ENCODE data around the gene MGST2. TPM values are rescaled to one million over a fixed set of nuclear protein-coding genes. Genes with fewer than 3 reads are reported as not detected.
A peak's percentile ranks its signal among the peaks of the same experiment; 100 is the strongest.
"Not testable (repeated sequence)": the region's sequence is repeated elsewhere in the genome, so short reads cannot be mapped to it uniquely, and the experiment has no call there.

The MGST2 gene
- total RNA-seq, 1 experiment from 2014 or later, result 39.0 TPM

- ChIA-PET CTCF (interaction anchor here (0.7 kb wide), 1 partner anchor 68 kb away, joined by 3 read pairs; no protein-coding TSS in a partner anchor), POLR2A (ENCODE audit: unreplicated experiment) (no interaction called here)
- TF ChIP-seq EZH2phosphoT487 (IDR thresholded peaks at IDR 0.05; ENCODE audit: borderline replicate concordance, low read length) (no peak), EZH2 (IDR thresholded peaks at IDR 0.05; ENCODE audit: low read length, unreplicated experiment) (no peak)
- TF ChIP-seq, protein P1, sequence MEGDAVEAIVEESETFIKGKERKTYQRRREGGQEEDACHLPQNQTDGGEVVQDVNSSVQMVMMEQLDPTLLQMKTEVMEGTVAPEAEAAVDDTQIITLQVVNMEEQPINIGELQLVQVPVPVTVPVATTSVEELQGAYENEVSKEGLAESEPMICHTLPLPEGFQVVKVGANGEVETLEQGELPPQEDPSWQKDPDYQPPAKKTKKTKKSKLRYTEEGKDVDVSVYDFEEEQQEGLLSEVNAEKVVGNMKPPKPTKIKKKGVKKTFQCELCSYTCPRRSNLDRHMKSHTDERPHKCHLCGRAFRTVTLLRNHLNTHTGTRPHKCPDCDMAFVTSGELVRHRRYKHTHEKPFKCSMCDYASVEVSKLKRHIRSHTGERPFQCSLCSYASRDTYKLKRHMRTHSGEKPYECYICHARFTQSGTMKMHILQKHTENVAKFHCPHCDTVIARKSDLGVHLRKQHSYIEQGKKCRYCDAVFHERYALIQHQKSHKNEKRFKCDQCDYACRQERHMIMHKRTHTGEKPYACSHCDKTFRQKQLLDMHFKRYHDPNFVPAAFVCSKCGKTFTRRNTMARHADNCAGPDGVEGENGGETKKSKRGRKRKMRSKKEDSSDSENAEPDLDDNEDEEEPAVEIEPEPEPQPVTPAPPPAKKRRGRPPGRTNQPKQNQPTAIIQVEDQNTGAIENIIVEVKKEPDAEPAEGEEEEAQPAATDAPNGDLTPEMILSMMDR (conservative IDR thresholded peaks at IDR 0.05; ENCODE audit: low read depth, low read length), result no peak
- BruUV-seq (replicated peaks), result no TSS peak
- Histone ChIP-seq H3K9me3 (ENCODE audit: low read length) (no peaks in the 10 kb centered on the region), H3K9me2 (replicated peaks; ENCODE audit: low read length) (no peaks in the 10 kb centered on the region), H3K4me3 (ENCODE audit: low read length) (no peak overlapping the region), H3K4me2 (ENCODE audit: low read length) (no peak overlapping the region), H3K36me3 (ENCODE audit: low read depth, low read length) (no peaks in the 10 kb centered on the region), H3K27ac (ENCODE audit: low read length) (no peak overlapping the region), H3K27me3 (ENCODE audit: low read length) (no peaks in the 10 kb centered on the region), H4K20me1 (ENCODE audit: low read length) (no peaks in the 10 kb centered on the region), H3F3A (ENCODE audit: low read length, unreplicated experiment) (no peaks in the 10 kb centered on the region), H3K79me2 (ENCODE audit: low read length) (no peaks in the 10 kb centered on the region), H2AFZ (ENCODE audit: low read length) (no peak overlapping the region), H3K9ac (ENCODE audit: low read length) (no peak overlapping the region), H3K4me1 (ENCODE audit: insufficient read depth, low read length) (peaks cover 13% of the 10 kb centered on the region)
- no peak for DNase-seq
- intact Hi-C loops (cut with micrococcal nuclease), result loop anchor here (1.0 kb wide), 1 partner anchor 23 kb away; no protein-coding TSS in a partner anchor
- ATAC-seq, result no peak
These were observed 33.8 kb upstream of the MGST2 start for GRCh38 chr4:139631791-139632190.

- H4K20me1 ChIP-seq (ENCODE audit: low read length); H3K27ac ChIP-seq (ENCODE audit: low read length); DNase-seq; H3K36me3 ChIP-seq (ENCODE audit: low read depth, low read length); H3K9ac ChIP-seq (ENCODE audit: low read length); H3K9me3 ChIP-seq (ENCODE audit: low read length); H3K27me3 ChIP-seq (ENCODE audit: low read length); BruUV-seq (replicated peaks); H3K79me2 ChIP-seq (ENCODE audit: low read length); ATAC-seq; POLR2A ChIA-PET (ENCODE audit: unreplicated experiment); H3K9me2 ChIP-seq (replicated peaks; ENCODE audit: low read length); H3F3A ChIP-seq (ENCODE audit: low read length, unreplicated experiment): not testable (repeated sequence)
- peak overlapping the region; percentile 84 for H2AFZ ChIP-seq (ENCODE audit: low read length)
- intact Hi-C loops (cut with micrococcal nuclease), result loop anchor here (1.0 kb wide), 3 partner anchors 13 to 216 kb away; no protein-coding TSS in a partner anchor
- CTCF ChIA-PET, result interaction anchor here (0.6 kb wide), 1 partner anchor 23 kb away, joined by 3 read pairs; no protein-coding TSS in a partner anchor
- peaks cover 13% of the 10 kb centered on the region for H3K4me1 ChIP-seq (ENCODE audit: insufficient read depth, low read length)
- H3K4me3 ChIP-seq (ENCODE audit: low read length), result peak overlapping the region; percentile 71
- H3K4me2 ChIP-seq (ENCODE audit: low read length), result peak overlapping the region; percentile 89
These were observed 32.9 kb upstream of the MGST2 start for GRCh38 chr4:139632739-139633138.

DNA sequence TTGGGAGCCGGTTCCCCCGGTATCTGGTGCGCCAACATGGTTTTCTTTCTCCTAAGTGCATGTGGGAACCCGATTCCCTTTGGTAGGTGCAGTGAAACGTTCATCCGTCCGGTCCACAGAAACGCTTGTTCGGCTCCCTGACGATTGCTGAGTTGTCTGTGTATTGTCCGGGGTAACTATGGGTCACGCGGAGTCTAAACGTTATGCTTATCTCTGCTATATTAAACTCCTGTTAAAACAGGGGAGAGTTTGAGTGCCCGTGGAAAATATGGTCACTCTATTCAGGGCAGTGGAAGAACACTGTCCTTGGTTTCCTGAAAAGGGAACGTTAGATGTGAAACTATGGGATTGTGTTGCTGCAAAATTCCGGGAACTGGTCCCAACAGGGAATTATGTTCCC lies 32.4 kb upstream of the MGST2 start:
- Histone ChIP-seq H3K4me2 (ENCODE audit: low read length) (peak overlapping the region; percentile 89), H3K9me3 (ENCODE audit: low read length) (no peaks in the 10 kb centered on the region), H3F3A (ENCODE audit: low read length, unreplicated experiment) (no peaks in the 10 kb centered on the region), H3K4me1 (ENCODE audit: insufficient read depth, low read length) (peaks cover 13% of the 10 kb centered on the region), H3K79me2 (ENCODE audit: low read length) (no peaks in the 10 kb centered on the region), H3K9ac (ENCODE audit: low read length) (0 out of 2 replicates have a peak overlapping the region, but pooled peaks have one; percentile 13), H3K27me3 (ENCODE audit: low read length) (no peaks in the 10 kb centered on the region), H2AFZ (ENCODE audit: low read length) (peak overlapping the region; percentile 84), H3K9me2 (replicated peaks; ENCODE audit: low read length) (no peaks in the 10 kb centered on the region), H3K4me3 (ENCODE audit: low read length) (peak overlapping the region; percentile 71), H3K27ac (ENCODE audit: low read length) (no peak overlapping the region), H4K20me1 (ENCODE audit: low read length) (no peaks in the 10 kb centered on the region), H3K36me3 (ENCODE audit: low read depth, low read length) (no peaks in the 10 kb centered on the region)
- peak; percentile 11 for DNase-seq
- no peak for TF ChIP-seq EZH2phosphoT487 (IDR thresholded peaks at IDR 0.05; ENCODE audit: borderline replicate concordance, low read length)
- TF ChIP-seq EZH2 (IDR thresholded peaks at IDR 0.05; ENCODE audit: low read length, unreplicated experiment), result no peak
- TF ChIP-seq, protein P1 (conservative IDR thresholded peaks at IDR 0.05; ENCODE audit: low read depth, low read length), result no peak
- intact Hi-C loops (cut with micrococcal nuclease), result loop anchor here (1.0 kb wide), 3 partner anchors 14 to 217 kb away; no protein-coding TSS in a partner anchor
- ChIA-PET CTCF (interaction anchor here (0.6 to 1.2 kb wide), 5 partner anchors 13 to 30 kb away, joined by 3 to 13 read pairs (median 4); no protein-coding TSS in a partner anchor), POLR2A (ENCODE audit: unreplicated experiment) (no interaction called here)
- TSS peak; percentile 65 for BruUV-seq (replicated peaks)
- ATAC-seq, result peak; percentile 73
